Right atrium auricular region (tissue), 2 donors: Measurements from ENCODE around the gene TRIM60. TPM values are rescaled to one million over a fixed set of nuclear protein-coding genes. Genes with fewer than 3 reads are reported as not detected.

Experiments used
- DNase-seq: peaks from one replicate; pipeline ENCODE4 v3.0.0-alpha.2; 2019; ENCODE audit warnings: low spot score
- H3K27ac ChIP-seq, 2 donors: fragments of 200-600 bp; sonication (generic); 1 replicate in 1 of 2; 2 replicates in 1 of 2; pipeline ENCODE4 v1.5.1; 2016 to 2019
- H3K27me3 ChIP-seq, 2 donors: fragments of 200-600 bp; sonication (generic); one replicate each; pipeline versions ENCODE4 v1.5.1 to v1.6.0; 2017 to 2019
- H3K36me3 ChIP-seq: fragments of 200-600 bp; sonication (generic); one replicate; pipeline ENCODE4 v1.5.1; 2016
- H3K4me1 ChIP-seq, 2 donors: fragments of 200-600 bp; sonication (generic); one replicate each; pipeline versions ENCODE4 v1.5.1 to v1.6.0; 2017 to 2019
- H3K4me3 ChIP-seq, 2 donors: fragments of 200-600 bp; sonication (generic); 1 replicate in 1 of 2; 2 replicates in 1 of 2; pipeline ENCODE4 v1.5.1; 2017 to 2019; ENCODE audit warnings: mild to moderate bottlenecking in 1 of 2, moderate library complexity in 1 of 2
- H3K9me3 ChIP-seq, 2 donors: fragments of 200-600 bp; sonication (generic); one replicate each; pipeline ENCODE4 v1.5.1; 2019
- CTCF ChIP-seq, 2 donors: fragments of 200-600 bp; sonication (generic); IDR thresholded peaks; one replicate each; pipeline ENCODE4 v1.5.1; 2019; ENCODE audit warnings: antibody characterized with exemption in 2 of 2
- total RNA-seq, 2 donors: library from RNA; depleted of rRNA; stranded (reverse); fragments of >200 nt; gene quantifications; one replicate each; pipeline ENCODE4 v1.1.0, GENCODE V29; 2016

Gene TRIM60
- total RNA-seq, 2 donors from 2014 or later: not detected

GRCh38 chr4:165088366-165088765, 56.6 kb downstream of the TRIM60 start:
- peak; percentile 1 for DNase-seq
- Histone ChIP-seq H3K27ac (no peak overlapping the region), H3K4me3 (no peak overlapping the region), H3K4me1 (no peaks in the 10 kb centered on the region), H3K9me3 (no peaks in the 10 kb centered on the region), H3K36me3 (peaks cover 54% of the 10 kb centered on the region), H3K27me3 (no peaks in the 10 kb centered on the region)
- no peak for TF ChIP-seq CTCF (IDR thresholded peaks at IDR 0.05)

Other genes with a start within 250 kb of the TRIM60 start
- gene APELA, start 154.8 kb upstream of the TRIM60 start, total RNA-seq: not detected
- gene TRIM61, start 54.3 kb upstream of the TRIM60 start, total RNA-seq: 1 to 10 TPM in 1 of 2 donors, under 1 TPM in 1; 0.79 to 1.1 TPM
- gene TRIM75, start 21.9 kb downstream of the TRIM60 start, total RNA-seq: not detected
- 10 to 100 TPM; 13.6 to 14.6 TPM for gene TMEM192, start 80.9 kb downstream of the TRIM60 start, total RNA-seq
- gene KLHL2, start 175.6 kb downstream of the TRIM60 start, total RNA-seq: 1 to 10 TPM; 7.6 to 9.0 TPM